ENCODE data around the gene RPL10A.

DNA sequence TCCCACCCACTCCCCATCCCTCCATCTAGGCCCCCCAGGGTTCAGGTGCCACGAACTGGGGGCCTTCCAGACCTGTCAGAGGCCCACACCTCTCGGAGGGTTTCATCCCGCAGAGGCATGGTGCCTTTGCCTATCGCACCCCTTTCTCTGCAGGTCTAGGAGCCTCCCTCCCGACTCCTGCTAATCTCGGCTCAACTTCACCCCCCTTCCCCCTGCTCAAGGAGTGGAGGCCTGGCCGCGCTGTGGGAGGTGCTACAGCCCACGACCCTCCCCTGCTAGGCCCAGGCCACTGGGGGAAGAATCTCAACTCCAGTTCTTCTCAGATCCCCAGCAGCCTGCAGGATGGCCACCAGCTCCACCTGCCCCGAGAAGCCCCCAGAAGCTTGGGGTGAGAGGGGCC lies 44.5 kb downstream of the RPL10A start, which contains the start of gene TULP1:
- TF ChIP-seq POLR2AphosphoS5 (IDR thresholded peaks at IDR 0.05) = no peak
- TF ChIP-seq, protein P1, sequence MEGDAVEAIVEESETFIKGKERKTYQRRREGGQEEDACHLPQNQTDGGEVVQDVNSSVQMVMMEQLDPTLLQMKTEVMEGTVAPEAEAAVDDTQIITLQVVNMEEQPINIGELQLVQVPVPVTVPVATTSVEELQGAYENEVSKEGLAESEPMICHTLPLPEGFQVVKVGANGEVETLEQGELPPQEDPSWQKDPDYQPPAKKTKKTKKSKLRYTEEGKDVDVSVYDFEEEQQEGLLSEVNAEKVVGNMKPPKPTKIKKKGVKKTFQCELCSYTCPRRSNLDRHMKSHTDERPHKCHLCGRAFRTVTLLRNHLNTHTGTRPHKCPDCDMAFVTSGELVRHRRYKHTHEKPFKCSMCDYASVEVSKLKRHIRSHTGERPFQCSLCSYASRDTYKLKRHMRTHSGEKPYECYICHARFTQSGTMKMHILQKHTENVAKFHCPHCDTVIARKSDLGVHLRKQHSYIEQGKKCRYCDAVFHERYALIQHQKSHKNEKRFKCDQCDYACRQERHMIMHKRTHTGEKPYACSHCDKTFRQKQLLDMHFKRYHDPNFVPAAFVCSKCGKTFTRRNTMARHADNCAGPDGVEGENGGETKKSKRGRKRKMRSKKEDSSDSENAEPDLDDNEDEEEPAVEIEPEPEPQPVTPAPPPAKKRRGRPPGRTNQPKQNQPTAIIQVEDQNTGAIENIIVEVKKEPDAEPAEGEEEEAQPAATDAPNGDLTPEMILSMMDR (IDR thresholded peaks at IDR 0.05) = no peak
- no peak for TF ChIP-seq POLR2A (IDR thresholded peaks at IDR 0.05)

All from upper lobe of left lung (tissue), 4 donors.